Activated T-cell treated with anti-CD3 and anti-CD28 coated beads, Interleukin-2, amount 50 U/mL, for 4 hours (primary cell): ENCODE measurements around the gene GATAD2A. TPM values are rescaled to one million over a fixed set of nuclear protein-coding genes. Genes with fewer than 3 reads are reported as not detected.
"Not testable (repeated sequence)": the region's sequence is repeated elsewhere in the genome, so short reads cannot be mapped to it uniquely, and the experiment has no call there.

ENCODE experiments used
- ATAC-seq, 2 donors: fragments of 200-7000 bp; cut with Tn5 transposase; one replicate each; pipeline ENCODE4 v1.10.0; 2021
- DNase-seq: peaks from one replicate; pipeline ENCODE4 v3.0.0-alpha.2; 2020
- H3K27me3 Mint-ChIP-seq: one replicate; pipeline ENCODE4 v1.8.0; 2021; ENCODE audit warnings: low read depth, mixed read lengths
- H3K36me3 Mint-ChIP-seq: one replicate; pipeline ENCODE4 v1.8.0; 2022; ENCODE audit warnings: mixed read lengths; ENCODE audit not compliant: insufficient read depth
- H3K4me1 Mint-ChIP-seq: one replicate; pipeline ENCODE4 v1.8.0; 2021; ENCODE audit warnings: low read depth, mixed read lengths
- H3K4me3 Mint-ChIP-seq: one replicate; pipeline ENCODE4 v1.8.0; 2021; ENCODE audit warnings: mild to moderate bottlenecking, moderate library complexity, mixed read lengths
- H3K9me3 Mint-ChIP-seq: one replicate; pipeline ENCODE4 v1.8.0; 2021; ENCODE audit warnings: mixed read lengths
- total RNA-seq, 3 donors: library from RNA; stranded (reverse); gene quantifications; one replicate each; pipeline ENCODE4 v1.2.1, GENCODE V29; 2021

The GATAD2A gene
- total RNA-seq, 3 donors from 2014 or later, result 187 to 240 (median 205) TPM

- peaks cover 43% of the 10 kb centered on the region for H3K36me3 Mint-ChIP-seq
- H3K4me1 Mint-ChIP-seq, result peaks cover 57% of the 10 kb centered on the region
- no peaks in the 10 kb centered on the region for H3K27me3 Mint-ChIP-seq
- peaks cover 16% of the 10 kb centered on the region for H3K9me3 Mint-ChIP-seq
- DNase-seq (no peak), ATAC-seq (no peak)
- no peak overlapping the region for H3K4me3 Mint-ChIP-seq
These were observed 65.1 kb downstream of the GATAD2A start for GRCh38 chr19:19470579-19470978.

- ATAC-seq (no peak), DNase-seq (no peak)
- Mint-ChIP-seq H3K4me3 (no peak overlapping the region), H3K36me3 (peaks cover 36% of the 10 kb centered on the region), H3K4me1 (peaks cover 61% of the 10 kb centered on the region), H3K9me3 (peaks cover 16% of the 10 kb centered on the region), H3K27me3 (no peaks in the 10 kb centered on the region)
These were observed 66.2 kb downstream of the GATAD2A start for GRCh38 chr19:19471682-19472081.

- not testable (repeated sequence) for ATAC-seq, DNase-seq, H3K27me3 Mint-ChIP-seq, H3K4me3 Mint-ChIP-seq
- Mint-ChIP-seq H3K36me3 (peaks cover 32% of the 10 kb centered on the region), H3K9me3 (peaks cover 16% of the 10 kb centered on the region), H3K4me1 (peaks cover 66% of the 10 kb centered on the region)
These were observed 66.6 kb downstream of the GATAD2A start for GRCh38 chr19:19472106-19472505.

GRCh38 chr19:19475015-19475765, 69.7 kb downstream of the GATAD2A start:
- no peak overlapping the region for H3K4me3 Mint-ChIP-seq

GRCh38 chr19:19475849-19476828, 70.7 kb downstream of the GATAD2A start:
- H3K4me3 Mint-ChIP-seq, result no peak overlapping the region
- no peaks in the 10 kb centered on the region for H3K27me3 Mint-ChIP-seq
- peaks cover 12% of the 10 kb centered on the region for H3K36me3 Mint-ChIP-seq
- no peaks in the 10 kb centered on the region for H3K9me3 Mint-ChIP-seq
- no peak for DNase-seq
- H3K4me1 Mint-ChIP-seq, result peaks cover 86% of the 10 kb centered on the region
- ATAC-seq, result no peak

More at GRCh38 chr19:19475015-19475765, 69.7 kb downstream of the GATAD2A start:
- Mint-ChIP-seq H3K36me3 (peaks cover 16% of the 10 kb centered on the region), H3K27me3 (no peaks in the 10 kb centered on the region), H3K9me3 (no peaks in the 10 kb centered on the region), H3K4me1 (peaks cover 85% of the 10 kb centered on the region)
- ATAC-seq (no peak), DNase-seq (no peak)

- Mint-ChIP-seq H3K4me3 (no peak overlapping the region), H3K4me1 (peaks cover 81% of the 10 kb centered on the region), H3K9me3 (no peaks in the 10 kb centered on the region), H3K36me3 (peaks cover 11% of the 10 kb centered on the region), H3K27me3 (no peaks in the 10 kb centered on the region)
- DNase-seq (no peak), ATAC-seq (no peak)
These were observed 72.4 kb downstream of the GATAD2A start for GRCh38 chr19:19477705-19478383.

- peaks cover 10% of the 10 kb centered on the region for H3K36me3 Mint-ChIP-seq
- H3K27me3 Mint-ChIP-seq, result no peaks in the 10 kb centered on the region
- no peak overlapping the region for H3K4me3 Mint-ChIP-seq
- peak; percentile 71 to 75 for ATAC-seq
- no peak for DNase-seq
- peaks cover 63% of the 10 kb centered on the region for H3K4me1 Mint-ChIP-seq
- no peaks in the 10 kb centered on the region for H3K9me3 Mint-ChIP-seq
These were observed 75.2 kb downstream of the GATAD2A start for GRCh38 chr19:19480688-19481087.

GRCh38 chr19:19482809-19483596, 77.5 kb downstream of the GATAD2A start:
- peaks cover 56% of the 10 kb centered on the region for H3K4me1 Mint-ChIP-seq
- no peak for DNase-seq

GRCh38 chr19:19485161-19485997, 79.9 kb downstream of the GATAD2A start:
- ATAC-seq (no peak), DNase-seq (no peak)
- H3K27me3 Mint-ChIP-seq, result no peaks in the 10 kb centered on the region
- H3K4me3 Mint-ChIP-seq, result no peak overlapping the region
- no peaks in the 10 kb centered on the region for H3K9me3 Mint-ChIP-seq
- peaks cover 6% of the 10 kb centered on the region for H3K36me3 Mint-ChIP-seq
- peaks cover 65% of the 10 kb centered on the region for H3K4me1 Mint-ChIP-seq

More at GRCh38 chr19:19482809-19483596, 77.5 kb downstream of the GATAD2A start:
- H3K4me3 Mint-ChIP-seq, result no peak overlapping the region
- no peaks in the 10 kb centered on the region for H3K27me3 Mint-ChIP-seq
- H3K36me3 Mint-ChIP-seq, result peaks cover 7% of the 10 kb centered on the region
- no peak for ATAC-seq
- H3K9me3 Mint-ChIP-seq, result no peaks in the 10 kb centered on the region

GRCh38 chr19:19485998-19486290, 80.5 kb downstream of the GATAD2A start:
- H3K4me3 Mint-ChIP-seq, result no peak overlapping the region
- H3K27me3 Mint-ChIP-seq, result no peaks in the 10 kb centered on the region
- DNase-seq, result no peak
- peaks cover 63% of the 10 kb centered on the region for H3K4me1 Mint-ChIP-seq
- H3K9me3 Mint-ChIP-seq, result no peaks in the 10 kb centered on the region
- no peak for ATAC-seq
- peaks cover 7% of the 10 kb centered on the region for H3K36me3 Mint-ChIP-seq

- Mint-ChIP-seq H3K36me3 (peaks cover 7% of the 10 kb centered on the region), H3K27me3 (no peaks in the 10 kb centered on the region), H3K9me3 (no peaks in the 10 kb centered on the region), H3K4me3 (no peak overlapping the region), H3K4me1 (peaks cover 58% of the 10 kb centered on the region)
- DNase-seq (no peak), ATAC-seq (no peak)
These were observed 81.0 kb downstream of the GATAD2A start for GRCh38 chr19:19486343-19487076.

- H3K4me1 Mint-ChIP-seq, result peaks cover 53% of the 10 kb centered on the region
- no peak for ATAC-seq
- peaks cover 8% of the 10 kb centered on the region for H3K36me3 Mint-ChIP-seq
- no peak overlapping the region for H3K4me3 Mint-ChIP-seq
- no peak for DNase-seq
- H3K27me3 Mint-ChIP-seq, result no peaks in the 10 kb centered on the region
- no peaks in the 10 kb centered on the region for H3K9me3 Mint-ChIP-seq
These were observed 81.8 kb downstream of the GATAD2A start for GRCh38 chr19:19487077-19487949.
